Glutamatergic neuron (in vitro differentiated cells): Measurements from ENCODE around the gene ALDH3A2. TPM values are rescaled to one million over a fixed set of nuclear protein-coding genes. Genes with fewer than 3 reads are reported as not detected.

Source experiments
- DNase-seq: peaks from one replicate; pipeline ENCODE4 v3.0.0; 2022
- H3K27ac Mint-ChIP-seq: one replicate; pipeline ENCODE4 v1.8.0; 2020; ENCODE audit warnings: mild to moderate bottlenecking, mixed read lengths, inconsistent platforms; ENCODE audit not compliant: unreplicated experiment
- H3K27me3 Mint-ChIP-seq: one replicate; pipeline ENCODE4 v1.8.0; 2020; ENCODE audit warnings: mild to moderate bottlenecking, moderate library complexity, mixed read lengths, inconsistent platforms; ENCODE audit not compliant: unreplicated experiment
- H3K36me3 Mint-ChIP-seq: one replicate; pipeline ENCODE4 v1.8.0; 2020; ENCODE audit warnings: mild to moderate bottlenecking, mixed read lengths, inconsistent platforms; ENCODE audit not compliant: unreplicated experiment
- H3K4me1 Mint-ChIP-seq: one replicate; pipeline ENCODE4 v1.8.0; 2020; ENCODE audit warnings: mild to moderate bottlenecking, low read depth, mixed read lengths, inconsistent platforms; ENCODE audit not compliant: unreplicated experiment
- H3K4me3 Mint-ChIP-seq: one replicate; pipeline ENCODE4 v1.8.0; 2020; ENCODE audit warnings: mild to moderate bottlenecking, mixed read lengths, inconsistent platforms; ENCODE audit not compliant: unreplicated experiment
- H3K9me3 Mint-ChIP-seq: one replicate; pipeline ENCODE4 v1.8.0; 2020; ENCODE audit warnings: mild to moderate bottlenecking, moderate library complexity, mixed read lengths, inconsistent platforms; ENCODE audit not compliant: unreplicated experiment
- CTCF ChIP-seq: fragments of 200-600 bp; sonication (generic); IDR thresholded peaks from one replicate; pipeline ENCODE4 v1.5.0; 2021; ENCODE audit not compliant: partially characterized antibody, unreplicated experiment
- total RNA-seq: library from RNA; stranded (reverse); fragmentation: NEBNext Ultra II Directional; extraction: Animal tissue kit (Norgen Biotek cat#: 25700); gene quantifications from one replicate; pipeline ENCODE4 v1.2.1, GENCODE V29; 2021; ENCODE audit not compliant: unreplicated experiment

The ALDH3A2 gene
- total RNA-seq, 1 donor from 2014 or later: 42.6 TPM

DNA sequence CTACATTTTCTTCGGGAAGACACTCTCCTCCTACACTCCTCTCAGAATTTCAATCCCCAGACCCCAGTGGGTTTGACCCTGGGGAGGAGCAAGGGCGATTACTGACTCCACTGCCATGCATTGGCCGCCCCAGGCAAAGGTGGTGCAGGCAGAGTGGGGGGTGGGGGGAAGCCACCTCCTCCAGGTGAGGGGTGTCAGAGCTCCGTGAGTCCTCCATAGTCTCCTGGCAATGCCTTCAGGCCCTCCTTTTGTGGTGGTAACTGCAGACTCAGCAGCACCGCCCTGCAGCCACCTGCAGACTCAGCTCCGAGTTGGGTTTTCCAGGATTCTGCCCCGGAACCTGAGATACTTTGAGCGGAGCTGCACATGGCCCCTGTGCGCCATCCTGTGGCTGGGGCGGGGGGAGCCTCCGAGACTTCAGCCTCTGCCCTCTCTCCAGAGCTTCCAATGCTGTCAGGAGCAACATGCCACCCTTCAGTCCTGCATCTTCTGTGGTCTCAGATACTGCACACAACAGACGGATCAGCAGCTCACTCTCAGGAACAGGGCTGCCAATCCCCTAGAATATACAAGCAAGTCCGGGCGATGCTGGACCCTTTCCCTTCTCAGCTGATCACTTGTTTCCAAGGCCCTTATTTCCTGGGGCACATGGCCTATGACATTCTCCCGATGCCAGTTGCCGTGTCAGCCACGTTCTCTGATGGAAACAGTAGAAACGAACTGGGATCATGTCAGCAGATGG is 70.2 kb downstream of the ALDH3A2 start:
- Mint-ChIP-seq H3K36me3 (no peaks in the 10 kb centered on the region), H3K9me3 (peaks cover 4% of the 10 kb centered on the region), H3K4me1 (peaks cover 2% of the 10 kb centered on the region), H3K27me3 (peaks cover 3% of the 10 kb centered on the region), H3K27ac (no peak overlapping the region), H3K4me3 (no peak overlapping the region)
- no peak for TF ChIP-seq CTCF
- no peak for DNase-seq

GRCh38 chr17:19719355-19720209 is 71.0 kb downstream of the ALDH3A2 start:
- TF ChIP-seq CTCF: no peak
- Mint-ChIP-seq H3K4me3 (no peak overlapping the region), H3K27ac (no peak overlapping the region), H3K9me3 (peaks cover 3% of the 10 kb centered on the region), H3K36me3 (no peaks in the 10 kb centered on the region), H3K27me3 (peaks cover 3% of the 10 kb centered on the region), H3K4me1 (peaks cover 2% of the 10 kb centered on the region)
- no peak for DNase-seq

GRCh38 chr17:19720210-19720475 is 71.6 kb downstream of the ALDH3A2 start:
- peaks cover 2% of the 10 kb centered on the region for H3K36me3 Mint-ChIP-seq
- DNase-seq: no peak
- H3K4me3 Mint-ChIP-seq: no peak overlapping the region
- peaks cover 2% of the 10 kb centered on the region for H3K4me1 Mint-ChIP-seq
- TF ChIP-seq CTCF: no peak
- H3K27ac Mint-ChIP-seq: no peak overlapping the region
- peaks cover 3% of the 10 kb centered on the region for H3K27me3 Mint-ChIP-seq
- peaks cover 2% of the 10 kb centered on the region for H3K9me3 Mint-ChIP-seq

DNA sequence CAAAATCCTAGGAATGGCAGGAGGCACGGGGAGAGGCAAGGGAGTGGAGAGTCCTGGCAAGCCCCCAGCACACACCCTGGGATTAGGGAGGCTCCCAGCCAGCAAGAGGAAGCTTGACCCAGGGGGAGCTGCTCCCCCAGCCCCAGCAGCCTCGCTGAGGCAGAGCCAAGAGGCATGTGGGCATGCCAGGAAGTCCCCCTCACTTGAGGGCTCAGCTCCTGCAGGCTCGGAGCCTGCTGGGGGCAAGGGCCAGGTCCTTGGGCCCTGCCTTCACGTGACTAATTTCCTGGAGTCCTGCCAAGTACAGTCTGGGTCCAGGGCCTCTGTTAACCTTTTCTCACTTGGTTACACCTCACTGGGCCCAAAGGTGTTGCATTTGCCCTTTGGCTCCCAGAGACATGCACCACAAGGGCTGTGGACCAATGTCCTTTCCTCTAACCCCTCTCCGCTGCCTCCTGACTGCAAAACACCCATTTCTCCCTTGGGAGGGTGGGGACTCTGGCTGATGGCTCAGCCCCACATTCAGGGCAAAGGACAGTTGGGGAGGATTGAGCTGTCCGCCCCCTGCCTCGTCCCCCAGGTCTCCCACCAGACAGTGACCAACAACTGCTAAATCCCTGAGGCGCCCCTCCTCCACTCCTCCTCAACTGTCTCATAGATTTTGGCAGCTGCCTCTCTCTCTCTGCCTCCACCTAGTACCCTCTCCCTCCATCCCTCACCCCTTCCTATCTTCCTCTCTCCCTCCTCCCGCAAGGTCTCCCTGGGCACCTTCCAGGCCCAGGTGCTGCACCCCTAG is 72.3 kb downstream of the ALDH3A2 start:
- Mint-ChIP-seq H3K27ac (no peak overlapping the region), H3K27me3 (peaks cover 2% of the 10 kb centered on the region), H3K9me3 (peaks cover 2% of the 10 kb centered on the region), H3K36me3 (peaks cover 7% of the 10 kb centered on the region), H3K4me1 (peaks cover 2% of the 10 kb centered on the region), H3K4me3 (no peak overlapping the region)
- DNase-seq: no peak
- no peak for TF ChIP-seq CTCF
